Measurements from ENCODE around the gene SLC6A18. TPM values are rescaled to one million over a fixed set of nuclear protein-coding genes. Genes with fewer than 3 reads are reported as not detected.

Gene SLC6A18
- total and polyA plus RNA-seq, 9 of the 15 experiments (the other 6 are each of a cell fraction or from before 2014, with no cell fraction given), result not detected

- TF ChIP-seq ZNF609 (CRISPR knock-in tag; IDR thresholded peaks at IDR 0.05; ENCODE audit: borderline replicate concordance) (no peak), GTF2E2 (tag; IDR thresholded peaks at IDR 0.05) (no peak), SIN3A (IDR thresholded peaks at IDR 0.05; ENCODE audit: borderline replicate concordance in 2 of 2, control insufficient read depth in 1 of 2, low read depth in 2 of 2, low read length in 2 of 2) (no peak), MCM2 (IDR thresholded peaks at IDR 0.05; ENCODE audit: low read depth) (no peak), E2F1 (CRISPR knock-in tag; IDR thresholded peaks at IDR 0.05) (no peak), CGGBP1 (CRISPR knock-in tag; IDR thresholded peaks at IDR 0.05) (0 out of 2 replicates have a peak, but pooled peaks have one; percentile 9), KLF13 (tag; IDR thresholded peaks at IDR 0.05; ENCODE audit: borderline replicate concordance, low read depth) (no peak), SRF (CRISPR knock-in tag; IDR thresholded peaks at IDR 0.05) (0 out of 4 replicates have a peak, but pooled peaks of 1 of the 2 experiments have one; percentile 64), ZBTB43 (CRISPR knock-in tag; IDR thresholded peaks at IDR 0.05) (no peak), THRB (CRISPR knock-in tag; conservative IDR thresholded peaks at IDR 0.05) (peak; percentile 95), JUN (IDR thresholded peaks at IDR 0.05; ENCODE audit: borderline replicate concordance, low read depth, low read length) (peak; percentile 52; the same call in 1 of the 2 replicates), JUN (CRISPR knock-in tag; IDR thresholded peaks at IDR 0.05; ENCODE audit: borderline replicate concordance) (no peak), ELF2 (CRISPR knock-in tag; IDR thresholded peaks at IDR 0.05) (peak; percentile 9; the same call in 1 of the 2 replicates), FOXK1 (CRISPR knock-in tag; IDR thresholded peaks at IDR 0.05; ENCODE audit: borderline replicate concordance) (no peak), ZNF124 (CRISPR knock-in tag; IDR thresholded peaks at IDR 0.05) (no peak), DMBX1 (CRISPR knock-in tag; IDR thresholded peaks at IDR 0.05; ENCODE audit: borderline replicate concordance) (0 out of 2 replicates have a peak, but pooled peaks have one; percentile 24), MEIS2 (IDR thresholded peaks at IDR 0.05; ENCODE audit: partially characterized antibody) (peak; percentile 54)
These were observed 25.3 kb upstream of the SLC6A18 start (continued) for GRCh38 chr5:1199649-1200494.

All from K562 (cell line).